Measurements from ENCODE around the gene ABITRAM. TPM values are rescaled to one million over a fixed set of nuclear protein-coding genes. Genes with fewer than 3 reads are reported as not detected.

ABITRAM gene
- total RNA-seq, 1 donor from 2014 or later: 10.2 TPM

Other genes starting within 250 kb of the ABITRAM start
- gene ACTL7B, start 78.4 kb upstream of the ABITRAM start, total RNA-seq: not detected
- not detected for gene ACTL7A, start 72.1 kb upstream of the ABITRAM start, total RNA-seq
- 25.4 TPM for gene ELP1, start 276 bp upstream of the ABITRAM start, total RNA-seq
- 29.0 TPM for gene CTNNAL1, start 79.1 kb downstream of the ABITRAM start, total RNA-seq
- 37.2 TPM for gene TMEM245, start 185.5 kb downstream of the ABITRAM start, total RNA-seq
- gene FRRS1L, start 232.8 kb downstream of the ABITRAM start, total RNA-seq: 1.5 TPM

Measured in skin of body (tissue), 1 donor.